HepG2 (cell line): ENCODE results near the gene PTPN18. TPM values are rescaled to one million over a fixed set of nuclear protein-coding genes. Genes with fewer than 3 reads are reported as not detected.

ENCODE experiments used
- BORCS8-MEF2B ChIP-seq: sonication (generic); formaldehyde crosslinking; IDR thresholded peaks from 2 replicates; pipeline ENCODE4 v1.8.0; 2022; ENCODE audit warnings: mild to moderate bottlenecking, missing genetic modification reagents
- EP300 ChIP-seq, 3 experiments: sonication (generic) in 1 of 3; formaldehyde crosslinking in 1 of 3; IDR thresholded peaks; 2 replicates each; pipeline versions ENCODE4 v1.5.1 to v1.6.1; 2011 to 2020; ENCODE audit warnings: low read depth in 2 of 3, low read length in 2 of 3, borderline replicate concordance in 1 of 3, improper control_type of control experiment in 1 of 3, mild to moderate bottlenecking in 1 of 3, missing genetic modification reagents in 1 of 3, moderate library complexity in 1 of 3
- GABPA ChIP-seq, 2 experiments: IDR thresholded peaks; 2 replicates each; pipeline ENCODE4 v1.6.1; 2011 to 2016; ENCODE audit warnings: low read depth in 2 of 2, low read length in 1 of 2, missing biosample characterization in 1 of 2, missing genetic modification characterization in 1 of 2
- HOXA7 ChIP-seq: sonication (generic); formaldehyde crosslinking; IDR thresholded peaks from 2 replicates; pipeline ENCODE4 v1.8.1; 2022; ENCODE audit warnings: mild to moderate bottlenecking, missing genetic modification reagents, moderate library complexity
- IRF9 ChIP-seq: sonication (generic); formaldehyde crosslinking; IDR thresholded peaks from 2 replicates; pipeline ENCODE4 v1.8.0; 2022; ENCODE audit warnings: missing genetic modification reagents, mild to moderate bottlenecking, borderline replicate concordance
- KLF12 ChIP-seq: sonication (generic); formaldehyde crosslinking; IDR thresholded peaks from 2 replicates; pipeline ENCODE4 v1.4.0; 2020; ENCODE audit warnings: missing genetic modification reagents, borderline replicate concordance
- MATR3 ChIP-seq: sonication (generic); formaldehyde crosslinking; IDR thresholded peaks from 2 replicates; pipeline ENCODE4 v1.4.0; 2020; ENCODE audit warnings: missing genetic modification reagents
- MEIS2 ChIP-seq: sonication (generic); formaldehyde crosslinking; IDR thresholded peaks from 2 replicates; pipeline ENCODE4 v1.9.0; 2021; ENCODE audit warnings: mild to moderate bottlenecking, missing genetic modification reagents
- MTA1 ChIP-seq: sonication (generic); formaldehyde crosslinking; IDR thresholded peaks from 2 replicates; pipeline ENCODE4 v1.4.0; 2020; ENCODE audit warnings: missing genetic modification reagents, mild to moderate bottlenecking, borderline replicate concordance
- NAIF1 ChIP-seq: sonication (generic); formaldehyde crosslinking; IDR thresholded peaks from 2 replicates; pipeline ENCODE4 v1.5.0; 2020; ENCODE audit warnings: mild to moderate bottlenecking, missing genetic modification reagents, borderline replicate concordance
- NFIC ChIP-seq: IDR thresholded peaks from 2 replicates; pipeline ENCODE4 v1.6.1; 2012; ENCODE audit warnings: mild to moderate bottlenecking, low read length, inconsistent platforms
- NR2C2 ChIP-seq: sonication (generic); formaldehyde crosslinking; IDR thresholded peaks from 2 replicates; pipeline ENCODE4 v1.4.0; 2020; ENCODE audit warnings: missing genetic modification reagents, mild to moderate bottlenecking, moderate library complexity, borderline replicate concordance
- PHF21A ChIP-seq: sonication (generic); formaldehyde crosslinking; IDR thresholded peaks from 2 replicates; pipeline ENCODE4 v1.5.0; 2020; ENCODE audit warnings: mild to moderate bottlenecking, missing genetic modification reagents
- RORA ChIP-seq: sonication (generic); formaldehyde crosslinking; IDR thresholded peaks from 2 replicates; pipeline ENCODE4 v1.5.0; 2020; ENCODE audit warnings: mild to moderate bottlenecking, missing genetic modification reagents, moderate library complexity
- SIX4 ChIP-seq: sonication (generic); formaldehyde crosslinking; IDR thresholded peaks from 2 replicates; pipeline ENCODE4 v1.4.0; 2020; ENCODE audit warnings: missing genetic modification reagents
- SMAD3 ChIP-seq: sonication (generic); formaldehyde crosslinking; IDR thresholded peaks from 2 replicates; pipeline ENCODE4 v1.4.0; 2020; ENCODE audit warnings: missing genetic modification reagents
- THAP11 ChIP-seq: IDR thresholded peaks from 2 replicates; pipeline ENCODE4 v1.6.1; 2016; ENCODE audit warnings: missing biosample characterization, missing genetic modification reagents
- TP53 ChIP-seq: sonication (generic); formaldehyde crosslinking; conservative IDR thresholded peaks from 2 replicates; pipeline ENCODE4 v1.4.0; 2020; ENCODE audit warnings: missing genetic modification reagents
- WIZ ChIP-seq: sonication (generic); formaldehyde crosslinking; IDR thresholded peaks from 2 replicates; pipeline ENCODE4 v1.5.1; 2020; ENCODE audit warnings: mild to moderate bottlenecking, missing genetic modification reagents
- ZFP36L1 ChIP-seq: sonication (generic); formaldehyde crosslinking; IDR thresholded peaks from 2 replicates; pipeline ENCODE4 v1.8.0; 2022; ENCODE audit warnings: mild to moderate bottlenecking, missing genetic modification reagents, moderate library complexity
- ZFP91 ChIP-seq: sonication (generic); formaldehyde crosslinking; IDR thresholded peaks from 2 replicates; pipeline ENCODE4 v1.9.0; 2022; ENCODE audit warnings: missing genetic modification reagents, mild to moderate bottlenecking, borderline replicate concordance
- ZFY ChIP-seq: sonication (generic); formaldehyde crosslinking; IDR thresholded peaks from 2 replicates; pipeline ENCODE4 v1.4.0; 2020; ENCODE audit warnings: missing genetic modification reagents
- ZNF33B ChIP-seq: sonication (generic); formaldehyde crosslinking; IDR thresholded peaks from 2 replicates; pipeline ENCODE4 v1.5.1; 2020; ENCODE audit warnings: mild to moderate bottlenecking, missing genetic modification reagents
- ZNF616 ChIP-seq: sonication (generic); formaldehyde crosslinking; IDR thresholded peaks from 2 replicates; pipeline ENCODE4 v1.5.0; 2020; ENCODE audit warnings: low read depth, mild to moderate bottlenecking, missing genetic modification reagents
- ZNF75D ChIP-seq: sonication (generic); formaldehyde crosslinking; IDR thresholded peaks from 2 replicates; pipeline ENCODE4 v1.8.1; 2023; ENCODE audit warnings: missing genetic modification reagents, mild to moderate bottlenecking, borderline replicate concordance
- ZNF772 ChIP-seq: sonication (generic); formaldehyde crosslinking; IDR thresholded peaks from 2 replicates; pipeline ENCODE4 v1.5.0; 2020; ENCODE audit warnings: mild to moderate bottlenecking, missing genetic modification reagents
- ZNF782 ChIP-seq: sonication (generic); formaldehyde crosslinking; IDR thresholded peaks from 2 replicates; pipeline ENCODE4 v1.4.0; 2020; ENCODE audit warnings: missing genetic modification reagents, mild to moderate bottlenecking, borderline replicate concordance
- polyA plus RNA-seq, 8 experiments: library from polyadenylated mRNA; depleted of rRNA in 3 of 8; stranded (reverse) in 7 of 8; unstranded in 1 of 8; fragments of >200 nt; fragmentation: Illumina TruSeq in 4 of 8; extraction: Trizol in 4 of 8; gene quantifications; 2 replicates each; pipeline versions ENCODE4 v1.2.1 to v1.2.3, GENCODE V29; 2011 to 2016; ENCODE audit warnings: low read depth in 4 of 8, missing spikeins in 1 of 8, mixed read lengths in 1 of 8; ENCODE audit not compliant: insufficient read depth in 1 of 8
- total RNA-seq, 5 experiments: library from RNA; depleted of rRNA; stranded (reverse); fragments of >200 nt; fragmentation: Illumina TruSeq; extraction: Trizol; gene quantifications; 2 replicates each; pipeline ENCODE4 v1.2.3, GENCODE V29; 2016; ENCODE audit warnings: low read depth in 1 of 5

Gene PTPN18
- total and polyA plus RNA-seq, 2 of the 13 experiments (the other 11 are each of a cell fraction or from before 2014, with no cell fraction given), result 14.8 to 39.6 TPM

GRCh38 chr2:130342533-130343275, 13.2 kb upstream of the PTPN18 start, which contains the start of gene IMP4 (continued):
- peak; percentile 79; the same call in 1 of the 2 replicates for TF ChIP-seq IRF9 (CRISPR knock-in tag)
- TF ChIP-seq MATR3 (CRISPR knock-in tag), result no peak
- peak; percentile 76 for TF ChIP-seq GABPA (IDR thresholded peaks at IDR 0.05; ENCODE audit: low read depth, low read length)
- peak; percentile 93 for TF ChIP-seq GABPA (CRISPR knock-in tag; IDR thresholded peaks at IDR 0.05; ENCODE audit: low read depth)
- TF ChIP-seq EP300 (IDR thresholded peaks at IDR 0.05; ENCODE audit: low read depth in 2 of 2, low read length in 2 of 2), result 0 out of 4 replicates have a peak, but pooled peaks of 1 of the 2 experiments have one; percentile 24
- peak; percentile 49; the same call in 1 of the 2 replicates for TF ChIP-seq EP300 (CRISPR knock-in tag; IDR thresholded peaks at IDR 0.05; ENCODE audit: borderline replicate concordance)
- TF ChIP-seq MEIS2 (CRISPR knock-in tag), result peak; percentile 32; the same call in 1 of the 2 replicates
- no peak for TF ChIP-seq SIX4 (CRISPR knock-in tag)
- peak; percentile 91 for TF ChIP-seq THAP11 (CRISPR knock-in tag)
- peak; percentile 86 for TF ChIP-seq BORCS8-MEF2B (CRISPR knock-in tag)
- peak; percentile 81 for TF ChIP-seq PHF21A (CRISPR knock-in tag)
- TF ChIP-seq NFIC, result no peak
- peak; percentile 86; the same call in 1 of the 2 replicates for TF ChIP-seq ZNF616 (CRISPR knock-in tag)
- TF ChIP-seq SMAD3 (CRISPR knock-in tag), result peak; percentile 81
- peak; percentile 95 for TF ChIP-seq ZNF772 (CRISPR knock-in tag)
- peak; percentile 90 for TF ChIP-seq NR2C2
- TF ChIP-seq HOXA7 (CRISPR knock-in tag), result no peak
- TF ChIP-seq ZFP36L1 (CRISPR knock-in tag), result peak; percentile 72; the same call in 1 of the 2 replicates
- no peak for TF ChIP-seq ZNF75D
- TF ChIP-seq ZNF782 (CRISPR knock-in tag), result no peak
- no peak for TF ChIP-seq TP53
- peak; percentile 60; the same call in 1 of the 2 replicates for TF ChIP-seq WIZ
- no peak for TF ChIP-seq RORA (CRISPR knock-in tag)
- 0 out of 2 replicates have a peak, but pooled peaks have one; percentile 45 for TF ChIP-seq ZNF33B (CRISPR knock-in tag)
- TF ChIP-seq MTA1 (CRISPR knock-in tag), result peak; percentile 89; the same call in 1 of the 2 replicates
- TF ChIP-seq ZFP91 (CRISPR knock-in tag), result peak; percentile 83
- peak; percentile 98 for TF ChIP-seq ZFY (CRISPR knock-in tag)
- TF ChIP-seq KLF12 (CRISPR knock-in tag), result no peak
- peak; percentile 53; the same call in 1 of the 2 replicates for TF ChIP-seq NAIF1 (CRISPR knock-in tag)
